GM11168 (cell line): ENCODE data around the gene GABPA.

ENCODE experiments used
- in situ Hi-C: fragments of 300-500 bp; cut with MboI; formaldehyde crosslinking; loops from one replicate; pipeline ENCODE4 v1.12.0; 2022; ENCODE audit warnings: low sequenced_read_pairs; ENCODE audit not compliant: unreplicated experiment

The GABPA gene

GRCh38 chr21:25801217-25802014 lies 66.6 kb downstream of the GABPA start:
- in situ Hi-C loops, result no loop called here

GRCh38 chr21:25806060-25806459 lies 71.3 kb downstream of the GABPA start:
- in situ Hi-C loops, result no loop called here

GRCh38 chr21:25807191-25807590 lies 72.4 kb downstream of the GABPA start:
- in situ Hi-C loops, result no loop called here

GRCh38 chr21:25809013-25809412 lies 74.2 kb downstream of the GABPA start:
- in situ Hi-C loops, result no loop called here

- in situ Hi-C loops, result no loop called here
Observed at GRCh38 chr21:25811186-25811585, 76.4 kb downstream of the GABPA start.

GRCh38 chr21:25813917-25814316 lies 79.1 kb downstream of the GABPA start:
- in situ Hi-C loops, result no loop called here

- in situ Hi-C loops, result no loop called here
Observed at GRCh38 chr21:25818121-25818520, 83.3 kb downstream of the GABPA start.

GRCh38 chr21:25818551-25818950 lies 83.8 kb downstream of the GABPA start:
- in situ Hi-C loops, result no loop called here
